KMS-11 (cell line): ENCODE data around the gene TRMT13.

Experiments used
- H2AFZ ChIP-seq: fragments of 200-600 bp; sonication (generic); 2 replicates; pipeline ENCODE4 v1.6.1; 2016; ENCODE audit warnings: antibody characterized with exemption, mixed run types, low read depth
- H3K27ac ChIP-seq: fragments of 200-600 bp; sonication (generic); 2 replicates; pipeline ENCODE4 v1.6.1; 2016; ENCODE audit warnings: mild to moderate bottlenecking, mixed run types
- H3K27me3 ChIP-seq: fragments of 200-600 bp; sonication (generic); 2 replicates; pipeline ENCODE4 v1.6.1; 2017; ENCODE audit warnings: mild to moderate bottlenecking, low read depth, mixed run types, moderate library complexity; ENCODE audit not compliant: insufficient read depth
- H3K36me3 ChIP-seq: fragments of 200-600 bp; sonication (generic); 2 replicates; pipeline ENCODE4 v1.6.1; 2017; ENCODE audit warnings: mild to moderate bottlenecking, mixed run types; ENCODE audit not compliant: insufficient read depth
- H3K4me1 ChIP-seq: fragments of 200-600 bp; sonication (generic); 2 replicates; pipeline ENCODE4 v1.6.1; 2016; ENCODE audit warnings: mild to moderate bottlenecking, low read depth, mixed run types; ENCODE audit not compliant: poor library complexity, severe bottlenecking
- H3K4me2 ChIP-seq: fragments of 200-600 bp; sonication (generic); 2 replicates; pipeline ENCODE4 v1.7.0; 2016; ENCODE audit warnings: mild to moderate bottlenecking, mixed run types
- H3K4me3 ChIP-seq: fragments of 200-600 bp; sonication (generic); IDR thresholded peaks from 2 replicates; pipeline ENCODE4 v1.6.1; 2017; ENCODE audit warnings: low read depth, low read length, mixed read lengths; ENCODE audit not compliant: insufficient read depth
- H3K79me2 ChIP-seq: fragments of 200-600 bp; sonication (generic); 2 replicates; pipeline ENCODE4 v1.6.1; 2016; ENCODE audit warnings: low read depth, mixed run types; ENCODE audit not compliant: insufficient read depth
- H3K9ac ChIP-seq: fragments of 200-600 bp; sonication (generic); 2 replicates; pipeline ENCODE4 v1.6.1; 2016; ENCODE audit warnings: mild to moderate bottlenecking, mixed run types
- H4K20me1 ChIP-seq: fragments of 200-600 bp; sonication (generic); 2 replicates; pipeline ENCODE4 v1.6.1; 2016; ENCODE audit warnings: mild to moderate bottlenecking, mixed run types; ENCODE audit not compliant: insufficient read depth
- CTCF ChIP-seq: fragments of 200-600 bp; sonication (generic); conservative IDR thresholded peaks from 2 replicates; pipeline ENCODE4 v1.6.1; 2017; ENCODE audit warnings: low read depth, mild to moderate bottlenecking, antibody characterized with exemption, low read length, moderate library complexity, mixed read lengths

Gene TRMT13

GRCh38 chr1:100132566-100133477, at the start of gene TRMT13, which contains the start of gene SASS6:
TSS of gene TRMT13 (plus strand) at chr1:100133163. CDS start at chr1:100133169, 6 bp downstream.
TSS of gene SASS6 (minus strand) at chr1:100132930. CDS start at chr1:100132814, 116 bp downstream.
- TF ChIP-seq CTCF: no peak
- H2AFZ ChIP-seq: peak within 1 kb of the TSS; percentile 75

GRCh38 chr1:100087396-100087795, 45.6 kb upstream of the TRMT13 start:
- H3K36me3 ChIP-seq: no peaks in the 10 kb centered on the region
- no peaks in the 10 kb centered on the region for H4K20me1 ChIP-seq
- H3K4me3 ChIP-seq: no peak overlapping the region
- H3K27ac ChIP-seq: no peak overlapping the region
- no peaks in the 10 kb centered on the region for H3K27me3 ChIP-seq
- no peak overlapping the region for H3K9ac ChIP-seq
- H3K4me1 ChIP-seq: no peaks in the 10 kb centered on the region
- no peaks in the 10 kb centered on the region for H3K79me2 ChIP-seq
- no peak for TF ChIP-seq CTCF
- H2AFZ ChIP-seq: no peak overlapping the region
- H3K4me2 ChIP-seq: no peak overlapping the region

More at GRCh38 chr1:100132566-100133477, at the start of gene TRMT13, which contains the start of gene SASS6:
- peak within 1 kb of the TSS; percentile 76 for H3K9ac ChIP-seq
- H3K79me2 ChIP-seq: peaks cover 41% of the 10 kb centered on the region
- H3K4me2 ChIP-seq: peak within 1 kb of the TSS; percentile 55
- peaks cover 30% of the 10 kb centered on the region for H3K4me1 ChIP-seq
- H3K27me3 ChIP-seq: no peaks in the 10 kb centered on the region
- H3K4me3 ChIP-seq: peak within 1 kb of the TSS; percentile 30
- H3K36me3 ChIP-seq: no peaks in the 10 kb centered on the region
- no peaks in the 10 kb centered on the region for H4K20me1 ChIP-seq
- H3K27ac ChIP-seq: peak within 1 kb of the TSS; percentile 63

- TF ChIP-seq CTCF: no peak
- Histone ChIP-seq H3K27ac (no peak overlapping the region), H3K4me1 (no peaks in the 10 kb centered on the region), H4K20me1 (no peaks in the 10 kb centered on the region), H3K4me3 (no peak overlapping the region), H3K36me3 (no peaks in the 10 kb centered on the region), H3K27me3 (no peaks in the 10 kb centered on the region), H3K79me2 (no peaks in the 10 kb centered on the region), H3K4me2 (no peak overlapping the region), H3K9ac (no peak overlapping the region), H2AFZ (no peak overlapping the region)
Observed at GRCh38 chr1:100089082-100089481, 43.9 kb upstream of the TRMT13 start.

GRCh38 chr1:100090471-100090870, 42.5 kb upstream of the TRMT13 start:
- H3K27ac ChIP-seq: no peak overlapping the region
- no peaks in the 10 kb centered on the region for H3K79me2 ChIP-seq
- no peak overlapping the region for H3K4me2 ChIP-seq
- H2AFZ ChIP-seq: no peak overlapping the region
- no peak overlapping the region for H3K9ac ChIP-seq
- no peaks in the 10 kb centered on the region for H3K27me3 ChIP-seq
- H3K36me3 ChIP-seq: no peaks in the 10 kb centered on the region
- H3K4me3 ChIP-seq: no peak overlapping the region
- TF ChIP-seq CTCF: no peak
- H4K20me1 ChIP-seq: no peaks in the 10 kb centered on the region
- no peaks in the 10 kb centered on the region for H3K4me1 ChIP-seq
